OCI-LY3 (cell line): ENCODE results near the gene SULT1C3.
"Not testable (repeated sequence)": the region's sequence is repeated elsewhere in the genome, so short reads cannot be mapped to it uniquely, and the experiment has no call there.

ENCODE experiments used
- H2AFZ ChIP-seq: fragments of 200-600, 300-600 bp; shearing (Covaris generic); 2 replicates; pipeline ENCODE4 v1.6.0; 2014; ENCODE audit warnings: antibody characterized with exemption, low read depth, low read length
- H3K27ac ChIP-seq: fragments of 200-600, 300-600 bp; sonication (generic); 2 replicates; pipeline ENCODE4 v1.5.1; 2014; ENCODE audit warnings: mild to moderate bottlenecking, low read length, moderate library complexity, mixed read lengths
- H3K27me3 ChIP-seq: fragments of 200-600, 300-600 bp; sonication (generic); 2 replicates; pipeline ENCODE4 v1.6.1; 2014; ENCODE audit warnings: low read depth, low read length, mixed read lengths
- H3K36me3 ChIP-seq: fragments of 200-600, 300-600 bp; sonication (generic); replicated peaks from 2 replicates; pipeline ENCODE3; 2014; ENCODE audit warnings: low read depth, low read length, mixed read lengths
- H3K4me1 ChIP-seq: fragments of 300-600, 200-600 bp; sonication (generic); 2 replicates; pipeline ENCODE4 v1.6.1; 2014; ENCODE audit warnings: low read length, mixed read lengths
- H3K4me2 ChIP-seq: fragments of 200-600, 300-600 bp; sonication (generic); 2 replicates; pipeline ENCODE4 v1.6.1; 2014; ENCODE audit warnings: low read length, mixed read lengths
- H3K4me3 ChIP-seq: fragments of 300-600, 200-600 bp; sonication (generic); 2 replicates; pipeline ENCODE4 v1.5.1; 2014; ENCODE audit warnings: antibody characterized with exemption, mild to moderate bottlenecking, low read length, moderate library complexity
- H3K79me2 ChIP-seq: fragments of 300-600, 200-600 bp; shearing (Covaris generic); 2 replicates; pipeline ENCODE4 v1.6.1; 2014; ENCODE audit warnings: mild to moderate bottlenecking, low read length, mixed read lengths
- H3K9ac ChIP-seq: fragments of 300-600, 200-600 bp; shearing (Covaris generic); 2 replicates; pipeline ENCODE4 v1.6.0; 2014; ENCODE audit warnings: mild to moderate bottlenecking, low read length, moderate library complexity
- H3K9me3 ChIP-seq: fragments of 200-600, 300-600 bp; shearing (Covaris generic); 2 replicates; pipeline ENCODE4 v1.6.1; 2014; ENCODE audit warnings: low read length, mixed read lengths; ENCODE audit not compliant: insufficient read depth
- H4K20me1 ChIP-seq: fragments of 200-600, 300-600 bp; sonication (generic); 2 replicates; pipeline ENCODE4 v1.6.1; 2016; ENCODE audit warnings: low read length, mixed read lengths; ENCODE audit not compliant: insufficient read depth
- CTCF ChIP-seq: fragments of 200-600, 300-600 bp; sonication (generic); IDR thresholded peaks from 2 replicates; pipeline ENCODE4 v1.5.1; 2014; ENCODE audit warnings: antibody characterized with exemption, low read length, low read depth
- EZH2phosphoT487 ChIP-seq: fragments of 200-600 bp; shearing (Covaris generic); IDR thresholded peaks from 2 replicates; pipeline ENCODE4 v1.6.1; 2018; ENCODE audit warnings: antibody characterized with exemption, mixed run types, low read depth

The SULT1C3 gene

GRCh38 chr2:108279468-108279867 is 39.7 kb downstream of the SULT1C3 start:
- no peaks in the 10 kb centered on the region for H3K9me3 ChIP-seq
- H2AFZ ChIP-seq: no peak overlapping the region
- no peaks in the 10 kb centered on the region for H3K36me3 ChIP-seq
- H3K4me3 ChIP-seq: no peak overlapping the region
- H3K27ac ChIP-seq: no peak overlapping the region
- H4K20me1 ChIP-seq: no peaks in the 10 kb centered on the region
- no peak overlapping the region for H3K4me2 ChIP-seq
- H3K9ac ChIP-seq: no peak overlapping the region
- H3K4me1 ChIP-seq: no peaks in the 10 kb centered on the region
- no peaks in the 10 kb centered on the region for H3K79me2 ChIP-seq
- no peaks in the 10 kb centered on the region for H3K27me3 ChIP-seq
- TF ChIP-seq CTCF (no peak), EZH2phosphoT487 (no peak)

GRCh38 chr2:108280466-108280865 is 40.7 kb downstream of the SULT1C3 start:
- H3K4me1 ChIP-seq: no peaks in the 10 kb centered on the region
- TF ChIP-seq CTCF: no peak
- no peak overlapping the region for H3K4me3 ChIP-seq
- H4K20me1 ChIP-seq: no peaks in the 10 kb centered on the region
- H3K4me2 ChIP-seq: no peak overlapping the region
- H3K36me3 ChIP-seq: no peaks in the 10 kb centered on the region
- no peak overlapping the region for H3K9ac ChIP-seq
- no peaks in the 10 kb centered on the region for H3K9me3 ChIP-seq
- no peaks in the 10 kb centered on the region for H3K79me2 ChIP-seq
- no peaks in the 10 kb centered on the region for H3K27me3 ChIP-seq
- no peak overlapping the region for H3K27ac ChIP-seq
- no peak overlapping the region for H2AFZ ChIP-seq

GRCh38 chr2:108284566-108284965 is 44.8 kb downstream of the SULT1C3 start:
- H3K4me1 ChIP-seq, H3K9me3 ChIP-seq, H3K4me2 ChIP-seq, H4K20me1 ChIP-seq, H3K79me2 ChIP-seq, H2AFZ ChIP-seq, H3K27me3 ChIP-seq, H3K4me3 ChIP-seq, H3K27ac ChIP-seq, H3K9ac ChIP-seq, H3K36me3 ChIP-seq: not testable (repeated sequence)

- Histone ChIP-seq H3K27me3 (no peaks in the 10 kb centered on the region), H3K36me3 (no peaks in the 10 kb centered on the region), H3K4me2 (no peak overlapping the region), H2AFZ (no peak overlapping the region), H3K27ac (no peak overlapping the region), H3K9ac (no peak overlapping the region), H3K4me3 (no peak overlapping the region), H3K4me1 (no peaks in the 10 kb centered on the region), H3K9me3 (no peaks in the 10 kb centered on the region), H4K20me1 (no peaks in the 10 kb centered on the region), H3K79me2 (no peaks in the 10 kb centered on the region)
- TF ChIP-seq CTCF (no peak), EZH2phosphoT487 (no peak)
Measured at GRCh38 chr2:108285616-108286015, 45.8 kb downstream of the SULT1C3 start.

GRCh38 chr2:108287169-108287568 is 47.4 kb downstream of the SULT1C3 start:
- Histone ChIP-seq H3K4me2 (no peak overlapping the region), H3K36me3 (no peaks in the 10 kb centered on the region), H2AFZ (no peak overlapping the region), H3K79me2 (no peaks in the 10 kb centered on the region), H3K27me3 (no peaks in the 10 kb centered on the region), H3K4me3 (no peak overlapping the region), H3K27ac (no peak overlapping the region), H4K20me1 (no peaks in the 10 kb centered on the region), H3K9ac (no peak overlapping the region), H3K4me1 (no peaks in the 10 kb centered on the region), H3K9me3 (no peaks in the 10 kb centered on the region)
- TF ChIP-seq EZH2phosphoT487 (no peak), CTCF (no peak)
